HFF-Myc (cell line): ENCODE data around the gene SASH3.

Experiments
- DNase-seq: peaks from one replicate; pipeline ENCODE4 v3.0.0-alpha.2; 2011; ENCODE audit warnings: low read depth; ENCODE audit errors: extremely low read depth
- H3K4me3 ChIP-seq: replicated peaks from 2 replicates; pipeline ENCODE4 v1.5.1; 2011; ENCODE audit warnings: low read depth, mild to moderate bottlenecking, control low read depth, low read length
- CTCF ChIP-seq: IDR thresholded peaks from 2 replicates; pipeline ENCODE4 v1.5.1; 2012; ENCODE audit warnings: mild to moderate bottlenecking, low read depth, low read length, control low read depth; ENCODE audit errors: missing control alignments

Gene SASH3

GRCh38 chrX:129792586-129793291, 13.0 kb downstream of the SASH3 start:
- no peak overlapping the region for H3K4me3 ChIP-seq
- no peak for TF ChIP-seq CTCF
- no peak for DNase-seq

- H3K4me3 ChIP-seq: no peak overlapping the region
- TF ChIP-seq CTCF: no peak
- DNase-seq: no peak
These were observed 13.9 kb downstream of the SASH3 start for GRCh38 chrX:129793604-129794191.

GRCh38 chrX:129795584-129795983, 15.8 kb downstream of the SASH3 start:
- DNase-seq: no peak
- TF ChIP-seq CTCF: no peak
- no peak overlapping the region for H3K4me3 ChIP-seq

- TF ChIP-seq CTCF: no peak
- DNase-seq: no peak
- no peak overlapping the region for H3K4me3 ChIP-seq
These were observed 17.6 kb downstream of the SASH3 start for GRCh38 chrX:129797251-129797906.

- no peak for DNase-seq
- TF ChIP-seq CTCF: no peak
- H3K4me3 ChIP-seq: no peak overlapping the region
These were observed 18.7 kb downstream of the SASH3 start for GRCh38 chrX:129798456-129798855.

GRCh38 chrX:129798888-129799287, 19.1 kb downstream of the SASH3 start:
- no peak for TF ChIP-seq CTCF
- no peak for DNase-seq
- no peak overlapping the region for H3K4me3 ChIP-seq
